NCI-H524 treated with DMSO at 0.1 percent for 48 hours (cell line): ENCODE data around the gene PRPS1.
A peak's percentile ranks its signal among the peaks of the same experiment; 100 is the strongest.
"Not testable (repeated sequence)": the region's sequence is repeated elsewhere in the genome, so short reads cannot be mapped to it uniquely, and the experiment has no call there.

ENCODE experiments used
- DNase-seq: peaks from one replicate; lab custom pipeline; 2025; lab: John Stamatoyannopoulos, UW

Gene PRPS1

GRCh38 chrX:107675365-107675654, 47.0 kb downstream of the PRPS1 start:
- no peak for DNase-seq

- DNase-seq = no peak
These were observed 47.7 kb downstream of the PRPS1 start for GRCh38 chrX:107675823-107676555.

DNA sequence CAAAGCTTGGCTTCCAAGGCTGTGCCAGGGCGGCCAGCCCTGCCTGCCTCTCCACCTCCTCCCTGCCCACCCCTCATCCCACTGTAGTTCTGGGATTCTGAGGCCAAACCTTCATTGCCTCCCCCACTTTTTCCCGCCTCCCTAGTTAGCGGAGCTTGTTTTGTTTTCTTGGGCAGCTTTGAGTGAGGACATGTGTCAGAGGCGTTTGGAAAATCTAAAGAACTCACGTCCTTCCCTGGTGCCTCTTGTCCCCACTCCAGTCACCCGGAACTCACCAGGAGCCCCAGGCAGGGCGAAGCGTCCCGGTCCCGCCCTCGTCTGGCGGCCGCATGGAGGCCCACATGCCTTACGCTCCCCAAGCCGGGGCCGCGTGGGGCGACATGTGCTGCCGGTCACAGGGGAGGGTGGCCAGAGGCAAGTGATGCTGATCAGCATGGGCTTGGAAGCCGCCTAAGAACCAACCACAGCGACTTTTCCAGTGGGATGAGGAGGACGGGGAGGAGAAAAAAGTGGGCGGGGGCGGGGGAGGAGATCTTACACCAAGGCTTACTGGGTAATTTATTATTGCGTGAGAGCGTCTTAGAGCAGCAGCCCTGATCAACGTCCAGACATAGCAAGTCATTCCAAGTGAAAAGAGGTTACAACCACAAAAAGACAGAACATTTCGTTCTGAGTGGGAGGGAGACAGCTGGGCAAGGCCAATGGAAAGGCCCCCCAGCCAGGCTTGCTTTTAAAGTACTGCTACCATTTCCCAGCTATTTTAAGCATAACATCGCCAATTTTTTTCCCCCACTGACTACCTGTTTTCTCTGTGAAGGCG, 48.5 kb downstream of the PRPS1 start:
- peak; percentile 35 for DNase-seq

DNA sequence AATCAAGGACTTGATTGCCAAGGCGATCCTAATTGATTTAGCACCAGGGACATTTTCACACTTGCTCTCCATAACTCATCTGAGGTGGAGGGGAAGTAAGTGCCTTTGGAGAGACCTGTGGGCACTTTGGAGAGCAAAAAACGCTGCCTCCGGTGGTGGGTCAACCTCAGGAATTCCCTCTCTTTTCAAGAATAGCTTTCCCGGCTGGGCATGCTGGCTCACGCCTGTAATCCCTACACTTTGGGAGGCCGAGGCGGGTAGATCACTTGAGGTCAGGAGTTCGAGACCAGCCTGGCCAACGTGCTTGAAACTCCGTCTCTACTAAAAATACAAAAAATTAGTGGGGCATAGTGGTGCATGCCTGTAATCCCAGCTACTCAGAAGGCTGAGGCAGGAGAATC, 49.2 kb downstream of the PRPS1 start:
- no peak for DNase-seq

DNA sequence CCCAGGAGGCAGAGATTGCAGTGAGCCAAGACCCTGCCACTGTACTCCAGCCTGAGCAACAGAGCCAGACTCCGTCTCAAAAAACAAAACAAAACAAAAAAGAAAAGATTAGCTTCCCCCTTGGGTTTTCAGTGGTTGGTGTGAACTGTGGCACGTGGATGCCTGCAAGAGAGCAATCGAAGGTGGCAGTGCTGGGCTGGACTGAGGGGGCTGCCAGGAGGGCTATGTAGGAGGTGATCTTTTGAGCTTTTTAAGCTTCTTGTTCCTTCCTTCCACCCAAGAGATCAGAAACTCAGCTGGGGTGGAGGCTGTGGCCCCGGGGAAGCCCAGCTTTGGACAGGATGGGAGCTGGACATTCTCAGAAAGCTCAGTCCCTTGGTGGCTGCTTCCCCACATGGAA, 49.6 kb downstream of the PRPS1 start:
- DNase-seq = no peak

DNA sequence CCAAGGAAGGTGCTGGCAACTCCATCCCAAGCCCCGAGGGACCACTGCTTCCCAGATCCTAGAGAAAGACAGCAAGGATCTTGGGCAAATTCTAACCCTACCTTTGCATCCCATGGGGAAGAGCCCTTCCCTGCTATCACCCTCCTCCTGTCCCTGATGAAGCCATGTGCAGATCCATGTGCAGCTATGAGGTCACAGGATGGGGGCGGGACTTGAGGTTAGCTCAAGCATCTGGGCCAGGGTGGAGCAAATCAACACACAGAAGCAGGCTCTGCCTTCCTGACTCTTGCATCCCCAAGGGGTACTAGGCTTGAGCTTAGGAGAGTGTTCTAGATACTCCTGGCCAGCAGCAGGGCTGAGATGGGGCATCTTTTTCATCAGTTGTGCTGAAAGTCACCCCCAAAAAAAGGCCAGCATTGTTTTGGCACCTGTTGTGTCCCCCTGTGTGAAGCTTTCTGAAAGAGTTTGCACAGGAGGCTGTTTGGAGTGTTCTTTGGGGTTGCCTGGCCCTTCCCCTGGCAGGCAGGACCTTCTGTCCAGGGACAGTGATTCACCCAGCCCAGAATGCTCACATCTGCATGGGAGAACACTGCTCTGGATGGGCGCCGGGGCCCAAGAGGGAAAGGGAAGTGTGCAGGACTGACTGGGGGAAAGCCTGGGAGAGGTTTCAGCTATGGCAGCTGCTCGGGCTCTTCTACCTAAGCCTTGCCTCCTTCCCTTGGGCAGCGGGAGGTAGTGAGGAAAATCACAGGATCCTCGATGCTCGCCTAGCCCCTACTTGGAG, 50.8 kb downstream of the PRPS1 start:
- DNase-seq = no peak

GRCh38 chrX:107682256-107682655, 53.9 kb downstream of the PRPS1 start:
- no peak for DNase-seq

- no peak for DNase-seq
These were observed 55.0 kb downstream of the PRPS1 start for GRCh38 chrX:107683124-107683895.

DNA sequence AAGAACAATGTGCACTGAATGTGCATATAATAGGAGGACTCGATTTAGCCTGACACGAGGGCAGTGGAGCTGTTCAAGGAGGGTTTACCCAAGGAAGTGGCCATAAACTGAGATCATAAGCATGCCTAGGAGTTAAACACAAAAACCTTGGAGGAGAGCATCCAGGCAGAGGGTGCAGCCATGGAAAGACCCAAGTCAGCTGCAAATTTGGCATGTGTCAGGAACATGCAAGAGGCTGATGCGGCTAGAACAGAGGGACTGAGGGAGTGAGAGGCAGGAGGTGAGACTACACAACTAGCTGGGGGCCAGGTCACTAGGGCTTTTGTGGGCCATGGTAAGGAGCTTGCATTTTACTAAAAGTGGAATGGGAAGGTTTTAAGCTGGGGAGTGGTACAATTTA, 55.6 kb downstream of the PRPS1 start:
- DNase-seq = no peak

DNA sequence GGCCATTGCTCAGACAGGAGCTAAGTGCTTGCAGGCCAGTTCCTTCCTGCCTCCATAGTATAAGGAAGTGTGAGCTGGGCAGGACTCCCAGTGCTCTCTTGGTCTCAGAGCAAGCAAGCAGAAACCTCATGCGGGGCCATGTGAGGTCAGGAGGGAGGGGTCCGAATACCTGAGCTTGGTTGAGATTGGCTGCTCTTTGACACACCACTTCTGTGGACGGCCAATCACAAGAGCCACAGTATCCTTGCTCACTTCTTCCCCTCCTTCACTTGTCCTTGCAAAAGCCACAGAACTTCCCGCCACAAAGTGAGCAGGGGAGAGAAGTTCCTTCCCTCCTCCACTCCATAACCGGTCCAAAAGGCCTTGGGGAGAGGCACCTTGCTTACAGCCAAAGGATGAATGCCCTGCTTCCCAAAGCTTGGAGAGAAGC, 56.7 kb downstream of the PRPS1 start:
- DNase-seq = no peak

- DNase-seq = not testable (repeated sequence)
These were observed 57.3 kb downstream of the PRPS1 start for GRCh38 chrX:107685586-107685985.

- no peak for DNase-seq
These were observed 57.7 kb downstream of the PRPS1 start for GRCh38 chrX:107686026-107686425.

DNA sequence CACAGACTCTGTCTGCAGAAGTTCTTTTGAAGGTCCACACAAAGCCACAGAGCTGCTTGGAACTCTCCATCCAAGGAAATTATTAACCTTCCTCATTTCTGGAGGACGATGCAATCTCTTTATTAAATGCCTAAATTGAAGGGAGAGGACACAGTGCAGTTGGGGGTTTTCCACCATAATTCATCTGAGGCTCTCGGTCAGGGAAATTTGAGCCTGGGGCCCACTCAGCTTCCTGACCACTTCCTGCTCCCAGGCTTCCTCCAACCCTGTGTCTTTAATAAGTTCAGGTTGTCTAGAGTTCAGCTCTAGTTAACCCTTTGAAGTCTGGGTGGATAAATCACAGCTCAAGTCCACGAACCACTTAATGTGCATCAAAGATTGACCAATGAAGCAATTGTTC, 58.5 kb downstream of the PRPS1 start:
- DNase-seq = no peak

- no peak for DNase-seq
These were observed 59.1 kb downstream of the PRPS1 start for GRCh38 chrX:107687445-107687844.

- no peak for DNase-seq
These were observed 62.7 kb downstream of the PRPS1 start for GRCh38 chrX:107691024-107691448.

DNA sequence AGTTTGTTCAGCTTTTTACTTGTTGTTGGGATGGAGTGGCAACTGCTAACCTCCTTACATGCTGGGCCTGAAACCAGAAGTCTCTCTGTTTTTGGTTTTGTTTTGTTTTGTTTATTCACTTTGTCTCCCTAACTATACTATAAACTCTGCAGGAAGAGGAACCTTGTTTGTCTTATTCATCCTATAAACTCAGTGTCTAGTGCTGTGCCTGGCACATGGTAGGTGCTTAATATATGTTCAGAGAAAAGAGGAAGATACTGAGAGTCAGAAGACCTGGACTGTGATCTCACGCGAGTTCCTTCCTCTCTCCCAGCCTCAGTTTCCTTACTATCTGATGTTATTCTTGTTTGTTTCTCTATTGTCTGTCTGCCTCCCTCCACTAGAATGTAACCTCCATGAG, 71.3 kb downstream of the PRPS1 start:
- no peak for DNase-seq

DNA sequence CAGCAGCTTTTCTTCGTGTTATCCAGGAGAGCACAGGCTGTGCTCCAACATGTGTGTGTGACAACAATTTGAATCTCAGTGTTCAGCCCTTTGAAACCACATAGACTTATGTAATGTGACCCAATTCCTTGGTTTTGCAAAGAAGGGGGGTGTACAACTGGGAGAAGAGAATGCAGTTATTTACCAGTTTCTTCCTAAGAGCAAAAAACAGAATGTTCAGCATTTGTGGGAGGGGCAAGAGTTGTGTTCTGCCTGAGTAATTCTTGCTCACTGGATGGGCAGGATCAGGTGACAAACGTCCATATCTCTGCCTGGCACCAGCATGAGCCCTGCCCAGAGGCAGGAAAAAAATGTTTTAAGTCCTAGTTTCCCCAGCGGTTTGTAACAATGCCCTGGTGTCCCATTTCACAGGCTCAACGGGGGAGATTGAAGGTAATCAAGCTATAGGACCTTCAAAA, 72.0 kb downstream of the PRPS1 start:
- no peak for DNase-seq
